GM23338 (cell line): ENCODE results near the gene HK2.

Experiments
- CREB1 ChIP-seq: fragments of 250-450 bp; sonication (Bioruptor Pico); IDR thresholded peaks from 2 replicates; pipeline ENCODE4 v1.5.0; 2020; ENCODE audit warnings: low read depth, mild to moderate bottlenecking, moderate library complexity
- CTCF ChIP-seq, 2 experiments: fragments of 200-600 bp in 1 of 2; sonication (generic) in 1 of 2; conservative IDR thresholded peaks; 2 replicates each; pipeline versions ENCODE4 v1.5.1 to v1.6.1; 2016 to 2017; ENCODE audit warnings: antibody characterized with exemption in 2 of 2, low read depth in 2 of 2, mild to moderate bottlenecking in 2 of 2, moderate library complexity in 1 of 2
- EZH2 ChIP-seq: fragments of 200-600 bp; sonication (generic); IDR thresholded peaks from one replicate; pipeline ENCODE4 v1.8.0; 2017; ENCODE audit warnings: antibody characterized with exemption, mild to moderate bottlenecking, low read depth; ENCODE audit not compliant: unreplicated experiment
- EZH2phosphoT487 ChIP-seq: fragments of 200-600 bp; sonication (generic); IDR thresholded peaks from one replicate; pipeline ENCODE4 v1.8.1; 2018; ENCODE audit warnings: antibody characterized with exemption; ENCODE audit not compliant: unreplicated experiment
- JUNB ChIP-seq: IDR thresholded peaks from one replicate; pipeline ENCODE4 v1.6.1; 2016; ENCODE audit warnings: antibody characterized with exemption; ENCODE audit not compliant: unreplicated experiment
- POLR2AphosphoS5 ChIP-seq: IDR thresholded peaks from 2 replicates; pipeline ENCODE4 v1.6.1; 2016; ENCODE audit warnings: antibody characterized with exemption, low read depth
- REST ChIP-seq: IDR thresholded peaks from one replicate; pipeline ENCODE4 v1.6.1; 2018; ENCODE audit warnings: antibody characterized with exemption; ENCODE audit not compliant: unreplicated experiment
- STAT1 ChIP-seq: IDR thresholded peaks from one replicate; pipeline ENCODE4 v1.6.1; 2016; ENCODE audit warnings: antibody characterized with exemption; ENCODE audit not compliant: unreplicated experiment
- ZNF331 ChIP-seq: fragments of 250-450 bp; sonication (Bioruptor Pico); IDR thresholded peaks from 2 replicates; pipeline ENCODE4 v1.5.0; 2020; ENCODE audit warnings: low read depth, mild to moderate bottlenecking, moderate library complexity

GRCh38 chr2:74835831-74836674 lies 2.1 kb downstream of the HK2 start:
- peak; percentile 61 to 80 for TF ChIP-seq CTCF (conservative IDR thresholded peaks at IDR 0.05; ENCODE audit: low read depth in 2 of 2)
- no peak for TF ChIP-seq STAT1
- TF ChIP-seq POLR2AphosphoS5: no peak
- no peak for TF ChIP-seq JUNB
- no peak for TF ChIP-seq REST
- TF ChIP-seq EZH2: no peak
- TF ChIP-seq ZNF331 (CRISPR knock-in tag): no peak
- TF ChIP-seq CREB1 (CRISPR knock-in tag): no peak
- TF ChIP-seq EZH2phosphoT487: no peak
